HG02973 (cell line): ENCODE measurements around the gene HAPLN3.

Experiments
- ATAC-seq: cut with Tn5 transposase; IDR thresholded peaks from one replicate; pipeline ENCODE4 v1.9.1; 2021; ENCODE audit warnings: moderate library complexity; ENCODE audit not compliant: unreplicated experiment

Gene HAPLN3

DNA sequence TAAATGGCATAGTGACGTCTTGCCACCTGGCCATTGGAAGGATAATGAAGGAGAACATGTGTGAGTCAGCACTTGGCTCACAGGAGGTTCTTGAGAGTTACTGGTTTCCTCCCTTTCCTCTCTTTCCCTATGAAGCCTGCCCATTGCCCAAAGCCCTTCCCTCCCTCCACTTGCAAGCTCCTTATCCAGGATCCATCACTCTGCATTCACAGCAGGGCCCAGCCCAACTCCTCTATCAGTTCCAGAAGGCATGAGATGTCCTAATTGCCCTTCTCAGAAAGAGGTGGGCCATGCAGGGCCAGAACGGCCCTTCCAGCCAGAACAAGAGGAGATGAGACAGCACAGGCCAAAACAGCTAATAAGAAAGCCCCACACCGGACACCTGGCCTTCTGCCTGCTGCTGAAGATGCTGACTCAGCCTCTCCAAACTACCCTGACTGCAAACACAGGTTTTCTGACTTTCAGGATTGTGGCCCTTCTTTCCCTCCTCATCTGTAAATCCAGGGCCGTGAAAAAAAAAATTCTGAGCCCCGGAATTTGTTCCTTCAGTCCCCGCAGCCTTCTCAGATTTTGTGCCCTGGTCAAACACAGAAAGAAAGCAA is 29.7 kb downstream of the HAPLN3 start:
- ATAC-seq = no peak

GRCh38 chr15:88864861-88865497 is 30.4 kb downstream of the HAPLN3 start:
- no peak for ATAC-seq

DNA sequence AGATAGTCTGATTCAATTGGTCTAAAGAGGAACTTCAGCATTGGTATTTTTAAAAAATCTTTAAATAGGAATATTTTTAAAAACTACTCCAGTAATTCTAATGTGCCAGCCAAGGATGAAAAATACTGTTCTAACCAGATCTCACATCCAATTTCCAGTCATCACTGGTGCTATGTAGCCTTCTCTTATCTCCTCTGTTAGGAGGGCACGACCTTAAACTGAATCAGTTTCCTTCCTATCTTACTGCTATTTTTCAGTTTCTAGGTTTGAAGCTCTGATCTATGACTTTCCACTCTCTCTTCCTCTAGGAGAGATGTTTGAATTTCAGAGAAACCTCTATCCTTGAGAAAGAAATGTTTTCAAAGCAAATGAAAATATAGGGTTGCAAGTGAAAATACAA is 31.9 kb downstream of the HAPLN3 start:
- ATAC-seq = no peak

DNA sequence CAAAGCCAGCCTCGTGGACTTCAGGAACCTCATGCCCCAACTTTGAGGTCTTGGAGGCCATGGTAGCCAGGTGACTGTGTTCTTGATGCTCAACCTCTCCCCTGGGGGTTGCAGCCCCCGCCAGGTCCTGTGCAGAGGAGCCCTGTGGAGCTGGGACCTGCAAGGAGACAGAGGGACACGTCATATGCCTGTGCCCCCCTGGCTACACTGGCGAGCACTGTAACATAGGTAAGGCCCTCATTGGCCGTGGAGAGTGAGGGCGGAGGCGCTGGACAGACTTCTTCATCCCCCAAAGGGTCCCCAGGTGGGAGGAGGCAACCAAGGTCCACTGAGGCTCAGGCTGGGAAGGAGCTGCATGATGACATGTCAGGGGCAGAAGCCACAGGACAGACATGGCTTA is 35.1 kb downstream of the HAPLN3 start:
- ATAC-seq = no peak

DNA sequence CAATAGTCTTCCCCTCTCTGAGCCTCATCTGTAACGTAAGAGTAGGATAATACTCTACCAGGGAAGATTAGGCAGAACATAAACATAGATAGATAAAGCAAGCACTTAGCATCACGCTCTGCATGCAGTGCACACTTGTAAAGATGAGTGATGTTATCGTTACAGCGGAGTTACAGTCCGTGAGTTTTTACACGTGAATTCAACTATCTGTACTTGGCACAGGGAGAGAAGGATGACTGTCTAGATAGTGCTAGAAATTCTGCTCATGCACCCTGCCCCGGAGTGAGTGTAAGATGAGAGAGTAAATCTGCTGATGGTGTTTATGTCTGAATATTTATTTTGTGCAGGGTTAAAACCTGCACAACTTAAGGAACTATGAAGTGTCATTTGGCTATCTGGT is 35.8 kb downstream of the HAPLN3 start:
- ATAC-seq = no peak

DNA sequence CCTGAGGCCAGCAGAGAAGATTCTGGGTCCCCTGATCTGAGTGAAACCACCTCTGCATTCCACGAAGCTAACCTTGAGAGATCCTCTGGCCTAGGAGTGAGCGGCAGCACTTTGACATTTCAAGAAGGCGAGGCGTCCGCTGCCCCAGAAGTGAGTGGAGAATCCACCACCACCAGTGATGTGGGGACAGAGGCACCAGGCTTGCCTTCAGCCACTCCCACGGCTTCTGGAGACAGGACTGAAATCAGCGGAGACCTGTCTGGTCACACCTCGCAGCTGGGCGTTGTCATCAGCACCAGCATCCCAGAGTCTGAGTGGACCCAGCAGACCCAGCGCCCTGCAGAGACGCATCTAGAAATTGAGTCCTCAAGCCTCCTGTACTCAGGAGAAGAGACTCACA is 36.4 kb downstream of the HAPLN3 start:
- ATAC-seq = no peak

DNA sequence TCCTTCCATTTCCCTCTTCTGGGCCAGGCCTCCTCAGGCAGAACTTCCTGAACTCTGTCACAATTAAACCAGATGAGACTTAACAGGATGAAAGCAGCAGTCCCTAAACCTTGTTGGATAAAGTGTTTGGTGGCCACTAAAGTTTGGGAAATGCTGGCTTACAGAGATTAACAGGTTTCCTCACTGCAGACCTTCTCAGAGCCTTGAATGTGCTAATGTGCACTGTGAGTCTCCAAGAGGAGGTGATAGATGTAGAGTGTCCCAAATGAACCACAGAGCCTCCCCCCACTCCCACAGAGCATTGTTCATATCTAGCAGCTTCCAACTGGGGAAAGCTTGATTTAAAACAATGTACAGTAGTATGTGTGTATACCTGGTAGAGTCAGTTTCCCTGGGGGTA is 42.9 kb downstream of the HAPLN3 start:
- no peak for ATAC-seq

- no peak for ATAC-seq
Observed at GRCh38 chr15:88849376-88850072, 45.8 kb downstream of the HAPLN3 start.

- ATAC-seq = no peak
Observed at GRCh38 chr15:88848203-88848602, 47.1 kb downstream of the HAPLN3 start.

DNA sequence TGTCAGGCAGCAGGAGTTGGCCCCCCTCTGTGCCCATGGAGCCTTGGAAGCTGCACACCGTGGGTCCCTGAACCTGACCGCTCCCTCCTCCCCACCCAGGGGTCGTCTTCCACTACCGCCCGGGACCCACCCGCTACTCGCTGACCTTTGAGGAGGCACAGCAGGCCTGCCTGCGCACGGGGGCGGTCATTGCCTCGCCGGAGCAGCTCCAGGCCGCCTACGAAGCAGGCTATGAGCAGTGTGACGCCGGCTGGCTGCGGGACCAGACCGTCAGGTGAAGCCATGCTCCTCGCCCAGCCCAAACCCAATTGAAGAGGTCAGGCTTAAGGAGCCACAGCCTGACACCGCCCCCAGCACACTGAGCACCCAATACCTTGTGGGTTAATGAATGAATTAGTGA is 48.2 kb downstream of the HAPLN3 start:
- ATAC-seq = no peak

DNA sequence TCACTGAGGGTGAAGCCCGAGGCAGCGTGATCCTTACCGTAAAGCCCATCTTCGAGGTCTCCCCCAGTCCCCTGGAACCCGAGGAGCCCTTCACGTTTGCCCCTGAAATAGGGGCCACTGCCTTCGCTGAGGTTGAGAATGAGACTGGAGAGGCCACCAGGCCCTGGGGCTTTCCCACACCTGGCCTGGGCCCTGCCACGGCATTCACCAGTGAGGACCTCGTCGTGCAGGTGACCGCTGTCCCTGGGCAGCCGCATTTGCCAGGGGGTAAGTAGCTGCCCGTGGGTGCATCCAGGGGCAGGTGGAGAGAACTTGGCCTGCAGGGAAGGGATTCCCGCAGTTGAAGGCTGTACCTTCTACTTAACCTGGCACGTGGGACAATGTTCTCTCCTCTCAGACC is 49.7 kb downstream of the HAPLN3 start:
- no peak for ATAC-seq

DNA sequence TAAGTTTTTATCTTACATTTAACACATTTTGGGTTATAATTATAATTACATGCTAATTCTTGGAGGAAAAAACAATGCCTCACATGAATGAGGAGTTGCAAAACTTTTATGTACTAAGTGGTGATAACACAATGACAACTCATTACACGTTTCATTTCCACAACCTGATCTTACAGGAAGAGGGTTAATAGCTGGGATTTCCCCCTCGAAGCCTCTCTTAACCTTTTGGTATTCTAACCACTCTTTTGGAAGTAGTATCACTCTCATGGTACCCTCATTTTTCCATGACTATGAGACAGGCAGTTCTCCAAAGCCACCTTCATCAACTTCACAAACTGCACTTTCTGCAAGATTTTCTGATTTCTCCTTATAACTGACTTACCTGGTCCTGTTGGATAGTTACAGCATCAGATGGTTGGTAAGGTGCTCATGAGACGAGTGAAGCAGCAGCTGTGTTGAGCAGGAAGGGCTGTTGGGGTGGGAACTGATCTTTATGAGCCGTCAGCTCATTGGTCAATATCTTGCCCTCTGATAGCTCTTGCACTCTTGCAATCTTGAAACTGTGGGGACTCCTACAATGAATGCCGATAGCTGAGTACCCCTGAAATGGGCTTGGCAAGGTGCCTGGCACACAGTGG is 50.5 kb downstream of the HAPLN3 start:
- no peak for ATAC-seq

- ATAC-seq = no peak
Observed at GRCh38 chr15:88843334-88843733, 52.0 kb downstream of the HAPLN3 start.

GRCh38 chr15:88842156-88842555 is 53.2 kb downstream of the HAPLN3 start:
- ATAC-seq = no peak

DNA sequence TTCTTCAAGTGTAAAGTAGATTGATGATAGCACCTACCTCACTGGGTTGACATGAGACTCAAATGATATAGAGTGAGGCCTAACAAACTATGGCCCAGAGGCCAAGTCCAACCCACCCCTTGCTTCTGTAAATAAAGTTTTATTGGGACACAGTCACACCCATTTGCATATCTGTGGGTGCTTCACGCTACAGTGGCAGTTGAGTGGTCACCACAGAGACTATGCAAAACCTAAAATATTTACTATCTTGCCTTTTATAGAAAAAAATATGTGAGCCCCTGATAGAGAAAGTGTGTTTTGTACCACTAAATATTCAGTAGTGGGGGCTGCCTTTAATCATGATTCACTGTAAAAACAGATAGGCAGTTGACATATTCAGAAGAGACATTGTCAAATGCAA is 54.1 kb downstream of the HAPLN3 start:
- ATAC-seq = no peak

GRCh38 chr15:88839961-88840360 is 55.4 kb downstream of the HAPLN3 start:
- ATAC-seq = no peak

GRCh38 chr15:88839146-88839545 is 56.2 kb downstream of the HAPLN3 start:
- ATAC-seq = no peak

DNA sequence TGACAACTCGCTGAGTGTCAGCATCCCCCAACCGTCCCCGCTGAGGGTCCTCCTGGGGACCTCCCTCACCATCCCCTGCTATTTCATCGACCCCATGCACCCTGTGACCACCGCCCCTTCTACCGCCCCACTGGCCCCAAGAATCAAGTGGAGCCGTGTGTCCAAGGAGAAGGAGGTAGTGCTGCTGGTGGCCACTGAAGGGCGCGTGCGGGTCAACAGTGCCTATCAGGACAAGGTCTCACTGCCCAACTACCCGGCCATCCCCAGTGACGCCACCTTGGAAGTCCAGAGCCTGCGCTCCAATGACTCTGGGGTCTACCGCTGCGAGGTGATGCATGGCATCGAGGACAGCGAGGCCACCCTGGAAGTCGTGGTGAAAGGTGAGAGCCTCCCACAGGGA is 56.7 kb downstream of the HAPLN3 start:
- ATAC-seq = no peak

DNA sequence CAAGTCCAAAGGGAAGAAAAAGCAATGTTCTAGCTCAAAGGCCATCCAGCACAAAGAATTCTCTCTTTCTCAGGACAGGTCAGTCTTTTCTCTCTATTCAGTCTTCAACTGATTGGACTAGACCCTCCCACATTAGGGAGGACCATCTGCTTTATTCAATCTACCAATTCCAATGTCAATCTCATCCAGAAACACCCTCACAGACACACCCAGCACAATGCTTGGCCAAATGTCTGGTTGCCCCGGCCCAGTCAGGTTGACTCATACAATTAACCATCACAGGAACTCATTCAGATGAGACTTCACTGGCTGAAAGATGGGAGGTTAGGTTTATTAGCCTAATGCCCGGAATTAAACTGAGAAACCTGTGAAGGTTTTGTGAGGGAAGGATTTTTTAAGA is 59.7 kb downstream of the HAPLN3 start:
- ATAC-seq = no peak

- ATAC-seq = no peak
Observed at GRCh38 chr15:88835119-88835518, 60.2 kb downstream of the HAPLN3 start.

- no peak for ATAC-seq
Observed at GRCh38 chr15:88834211-88834812, 61.0 kb downstream of the HAPLN3 start.

GRCh38 chr15:88833731-88834100 is 61.6 kb downstream of the HAPLN3 start:
- no peak for ATAC-seq
